ENCODE measurements around the gene TIGD2. TPM values are rescaled to one million over a fixed set of nuclear protein-coding genes. Genes with fewer than 3 reads are reported as not detected.

Gene TIGD2
- total RNA-seq, 2 experiments from 2014 or later: 3.3 to 3.9 TPM

DNA sequence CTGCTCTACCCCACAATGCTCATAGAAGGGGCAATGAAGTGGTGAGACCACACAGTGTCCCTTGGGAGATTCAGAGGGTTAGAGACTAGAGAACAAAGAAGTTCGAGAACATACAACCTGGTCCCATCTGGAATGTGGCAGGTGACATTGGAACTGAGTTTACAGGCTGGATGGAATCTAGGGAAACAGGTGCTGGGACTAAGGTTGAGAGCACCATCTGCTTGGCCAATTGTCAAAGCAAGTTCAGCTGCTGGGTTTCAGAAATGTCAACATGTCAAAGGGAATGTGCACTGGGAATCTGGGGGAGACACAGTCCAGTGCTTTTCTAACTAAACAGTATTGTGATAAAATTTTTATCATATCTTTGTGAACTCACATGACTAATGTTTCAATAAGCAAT is 38.4 kb upstream of the TIGD2 start:
- Histone ChIP-seq H3K4me1 (ENCODE audit: insufficient read depth, low read length) (no peaks in the 10 kb centered on the region), H3K36me3 (ENCODE audit: insufficient read depth, low read length) (no peaks in the 10 kb centered on the region), H3K4me3 (ENCODE audit: low read length) (no peak overlapping the region), H3K27ac (ENCODE audit: low read depth in 1 of 2, low read length in 2 of 2) (no peak overlapping the region), H3K27me3 (ENCODE audit: control insufficient read depth in 1 of 2, insufficient read depth in 2 of 2, low read length in 2 of 2) (no peaks in the 10 kb centered on the region), H3K9me3 (ENCODE audit: control insufficient read depth in 1 of 2, insufficient read depth in 1 of 2, low read length in 2 of 2) (no peaks in the 10 kb centered on the region)
- TF ChIP-seq CTCF (IDR thresholded peaks at IDR 0.05): no peak
- H3K4me3 Mint-ChIP-seq: no peak overlapping the region
- DNase-seq (no peak), ATAC-seq (ENCODE audit: poor library complexity) (no peak)
- H3K27me3 Mint-ChIP-seq: no peaks in the 10 kb centered on the region
- intact Hi-C loops (cut with DNase I, micrococcal nuclease): no loop called here
- H3K9me3 Mint-ChIP-seq: peaks cover 6% of the 10 kb centered on the region
- no peak overlapping the region for H3K27ac Mint-ChIP-seq
- no peaks in the 10 kb centered on the region for H3K36me3 Mint-ChIP-seq (ENCODE audit: low read depth)
- ChIA-PET POLR2A (no interaction called here), CTCF (no interaction called here)
- peaks cover 5% of the 10 kb centered on the region for H3K4me1 Mint-ChIP-seq (ENCODE audit: low read depth)

DNA sequence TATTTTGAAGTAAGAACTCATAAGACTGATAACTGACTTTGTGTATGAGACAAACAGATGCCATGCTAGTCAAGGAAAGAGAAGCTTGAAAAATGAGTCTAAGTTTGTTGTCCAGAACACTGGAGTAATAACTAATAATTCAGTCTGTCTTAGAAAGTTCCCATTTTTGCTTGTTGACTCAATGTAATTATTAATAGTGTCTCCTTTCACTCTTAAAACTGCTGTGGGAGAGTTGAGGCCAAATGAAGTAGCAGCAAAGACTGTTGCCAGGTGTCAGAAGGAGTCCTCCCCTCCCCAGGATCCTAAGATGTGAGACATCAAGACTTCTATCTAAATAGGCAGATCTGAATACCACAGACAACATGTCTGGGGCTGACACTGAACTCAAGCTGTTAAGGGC is 33.6 kb upstream of the TIGD2 start:
- Mint-ChIP-seq H3K9me3 (peaks cover 11% of the 10 kb centered on the region), H3K36me3 (ENCODE audit: low read depth) (no peaks in the 10 kb centered on the region), H3K4me3 (no peak overlapping the region), H3K4me1 (ENCODE audit: low read depth) (no peaks in the 10 kb centered on the region), H3K27me3 (no peaks in the 10 kb centered on the region), H3K27ac (no peak overlapping the region)
- Histone ChIP-seq H3K27ac (ENCODE audit: low read depth in 1 of 2, low read length in 2 of 2) (no peak overlapping the region), H3K36me3 (ENCODE audit: insufficient read depth, low read length) (no peaks in the 10 kb centered on the region), H3K27me3 (ENCODE audit: control insufficient read depth in 1 of 2, insufficient read depth in 2 of 2, low read length in 2 of 2) (no peaks in the 10 kb centered on the region), H3K9me3 (ENCODE audit: control insufficient read depth in 1 of 2, insufficient read depth in 1 of 2, low read length in 2 of 2) (peaks cover 0 to 8% of the 10 kb centered on the region in 2 experiments), H3K4me3 (ENCODE audit: low read length) (no peak overlapping the region), H3K4me1 (ENCODE audit: insufficient read depth, low read length) (no peaks in the 10 kb centered on the region)
- intact Hi-C loops (cut with DNase I, micrococcal nuclease): no loop called here
- ChIA-PET POLR2A (no interaction called here), CTCF (no interaction called here)
- DNase-seq: no peak
- TF ChIP-seq CTCF (IDR thresholded peaks at IDR 0.05): no peak
- ATAC-seq (ENCODE audit: poor library complexity): no peak

GRCh38 chr4:89078300-89078699 is 33.0 kb upstream of the TIGD2 start:
- no peak overlapping the region for H3K4me3 Mint-ChIP-seq
- H3K9me3 Mint-ChIP-seq: peaks cover 11% of the 10 kb centered on the region
- no peak for TF ChIP-seq CTCF (IDR thresholded peaks at IDR 0.05)
- no peak overlapping the region for H3K27ac Mint-ChIP-seq
- Histone ChIP-seq H3K4me3 (ENCODE audit: low read length) (no peak overlapping the region), H3K27me3 (ENCODE audit: control insufficient read depth in 1 of 2, insufficient read depth in 2 of 2, low read length in 2 of 2) (no peaks in the 10 kb centered on the region), H3K27ac (ENCODE audit: low read depth in 1 of 2, low read length in 2 of 2) (no peak overlapping the region), H3K36me3 (ENCODE audit: insufficient read depth, low read length) (no peaks in the 10 kb centered on the region), H3K9me3 (ENCODE audit: control insufficient read depth in 1 of 2, insufficient read depth in 1 of 2, low read length in 2 of 2) (peaks cover 0 to 8% of the 10 kb centered on the region in 2 experiments), H3K4me1 (ENCODE audit: insufficient read depth, low read length) (no peaks in the 10 kb centered on the region)
- POLR2A ChIA-PET: no interaction called here
- intact Hi-C loops (cut with DNase I, micrococcal nuclease): no loop called here
- DNase-seq (no peak), ATAC-seq (ENCODE audit: poor library complexity) (no peak)
- no peaks in the 10 kb centered on the region for H3K4me1 Mint-ChIP-seq (ENCODE audit: low read depth)
- CTCF ChIA-PET: no interaction called here
- no peaks in the 10 kb centered on the region for H3K36me3 Mint-ChIP-seq (ENCODE audit: low read depth)
- no peaks in the 10 kb centered on the region for H3K27me3 Mint-ChIP-seq
